Esophagus squamous epithelium (tissue), 4 donors: ENCODE results near the gene AKAP11.

ENCODE experiments used
- POLR2A ChIP-seq, 4 donors: fragments of 450-650 bp; IDR thresholded peaks; one replicate each; pipeline ENCODE4 v1.6.1; 2017; ENCODE audit warnings: antibody characterized with exemption in 4 of 4, mild to moderate bottlenecking in 4 of 4, moderate library complexity in 3 of 4
- TF ChIP-seq, protein P1 (sequence below), 6 experiments: fragments of 450-650 bp in 4 of 6; fragments of 200-600 bp in 2 of 6; sonication (generic) in 2 of 6; IDR thresholded peaks; one replicate each; pipeline ENCODE4 v1.5.1; 2016 to 2019; ENCODE audit warnings: antibody characterized with exemption in 6 of 6, mild to moderate bottlenecking in 4 of 6, moderate library complexity in 4 of 6

- TF ChIP-seq, protein P1, sequence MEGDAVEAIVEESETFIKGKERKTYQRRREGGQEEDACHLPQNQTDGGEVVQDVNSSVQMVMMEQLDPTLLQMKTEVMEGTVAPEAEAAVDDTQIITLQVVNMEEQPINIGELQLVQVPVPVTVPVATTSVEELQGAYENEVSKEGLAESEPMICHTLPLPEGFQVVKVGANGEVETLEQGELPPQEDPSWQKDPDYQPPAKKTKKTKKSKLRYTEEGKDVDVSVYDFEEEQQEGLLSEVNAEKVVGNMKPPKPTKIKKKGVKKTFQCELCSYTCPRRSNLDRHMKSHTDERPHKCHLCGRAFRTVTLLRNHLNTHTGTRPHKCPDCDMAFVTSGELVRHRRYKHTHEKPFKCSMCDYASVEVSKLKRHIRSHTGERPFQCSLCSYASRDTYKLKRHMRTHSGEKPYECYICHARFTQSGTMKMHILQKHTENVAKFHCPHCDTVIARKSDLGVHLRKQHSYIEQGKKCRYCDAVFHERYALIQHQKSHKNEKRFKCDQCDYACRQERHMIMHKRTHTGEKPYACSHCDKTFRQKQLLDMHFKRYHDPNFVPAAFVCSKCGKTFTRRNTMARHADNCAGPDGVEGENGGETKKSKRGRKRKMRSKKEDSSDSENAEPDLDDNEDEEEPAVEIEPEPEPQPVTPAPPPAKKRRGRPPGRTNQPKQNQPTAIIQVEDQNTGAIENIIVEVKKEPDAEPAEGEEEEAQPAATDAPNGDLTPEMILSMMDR (IDR thresholded peaks at IDR 0.05): no peak
- TF ChIP-seq POLR2A (IDR thresholded peaks at IDR 0.05): no peak
Measured at GRCh38 chr13:42270857-42271215, 1.1 kb upstream of the AKAP11 start.
